ENCODE results near the gene SPAG5.

SPAG5 gene

GRCh38 chr17:28545787-28546415 lies 52.9 kb downstream of the SPAG5 start:
- no peak overlapping the region for H3K4me2 ChIP-seq (ENCODE audit: low read depth, low read length)
- H3K9ac ChIP-seq (ENCODE audit: low read length): no peak overlapping the region
- H3K9me3 ChIP-seq (replicated peaks; ENCODE audit: insufficient read depth, low read length): no peaks in the 10 kb centered on the region
- no peak overlapping the region for H3K4me3 ChIP-seq (ENCODE audit: low read length)
- no peak overlapping the region for H3K27ac ChIP-seq (ENCODE audit: low read length)
- no peak for TF ChIP-seq EZH2phosphoT487 (IDR thresholded peaks at IDR 0.05; ENCODE audit: low read length)
- TF ChIP-seq EZH2 (optimal IDR thresholded peaks at IDR 0.05; ENCODE audit: low read depth, low read length): no peak
- TF ChIP-seq CTCF (IDR thresholded peaks at IDR 0.05; ENCODE audit: low read length): no peak
- H3K79me2 ChIP-seq (ENCODE audit: low read length): no peaks in the 10 kb centered on the region
- H3K27me3 ChIP-seq (replicated peaks; ENCODE audit: insufficient read depth, low read length): peaks cover 15% of the 10 kb centered on the region
- no peaks in the 10 kb centered on the region for H3F3A ChIP-seq (ENCODE audit: insufficient read depth, low read length)
- no peaks in the 10 kb centered on the region for H3K4me1 ChIP-seq (ENCODE audit: low read length)
- no peak for DNase-seq
- H3K9me2 ChIP-seq (replicated peaks; ENCODE audit: insufficient read depth, low read length): no peaks in the 10 kb centered on the region
- H4K20me1 ChIP-seq (ENCODE audit: insufficient read depth, low read length): no peaks in the 10 kb centered on the region
- no peak overlapping the region for H2AFZ ChIP-seq (ENCODE audit: low read length)
- no peaks in the 10 kb centered on the region for H3K36me3 ChIP-seq (replicated peaks; ENCODE audit: insufficient read depth, low read length)

- H3K79me2 ChIP-seq (ENCODE audit: low read length): no peaks in the 10 kb centered on the region
- TF ChIP-seq EZH2 (optimal IDR thresholded peaks at IDR 0.05; ENCODE audit: low read depth, low read length) (no peak), EZH2phosphoT487 (IDR thresholded peaks at IDR 0.05; ENCODE audit: low read length) (no peak), CTCF (IDR thresholded peaks at IDR 0.05; ENCODE audit: low read length) (no peak)
Measured at GRCh38 chr17:28545141-28545503, 53.7 kb downstream of the SPAG5 start.

DNA sequence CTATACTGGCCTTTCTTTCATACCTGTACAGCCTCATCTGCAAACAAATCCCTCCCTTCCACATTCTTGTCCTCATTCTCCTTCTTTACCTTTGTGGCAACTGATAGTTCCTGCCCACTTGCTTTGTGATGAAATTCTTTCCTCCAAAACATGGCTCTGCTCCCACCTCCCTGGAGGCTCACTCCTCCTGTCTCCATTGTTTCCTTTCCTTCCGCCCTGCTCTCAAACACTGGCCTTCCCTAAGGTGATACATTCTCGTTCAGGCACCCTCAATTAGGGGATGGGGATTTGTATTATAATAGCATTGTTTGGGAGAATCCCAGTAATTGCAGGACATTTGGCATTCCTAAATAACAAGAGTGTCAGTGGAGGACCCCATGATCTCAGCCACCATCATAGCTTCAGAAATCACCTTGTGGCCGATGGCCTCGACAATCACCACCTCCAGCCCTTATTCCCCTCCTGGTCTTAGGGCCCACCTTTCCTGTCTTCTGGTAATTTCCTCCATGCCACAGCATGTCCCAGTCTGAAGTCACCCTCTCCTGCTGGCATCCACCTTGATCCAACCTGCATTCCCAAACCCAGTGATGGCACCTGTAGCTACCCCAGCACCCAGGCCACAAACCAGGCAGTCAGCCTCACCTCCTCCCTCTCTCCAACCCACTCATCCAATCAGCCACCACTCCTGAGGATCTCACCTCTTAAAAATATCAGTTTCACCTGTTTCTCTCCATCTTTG lies 54.3 kb downstream of the SPAG5 start:
- no peaks in the 10 kb centered on the region for H3K36me3 ChIP-seq (replicated peaks; ENCODE audit: insufficient read depth, low read length)
- no peak overlapping the region for H3K9ac ChIP-seq (ENCODE audit: low read length)
- H3F3A ChIP-seq (ENCODE audit: insufficient read depth, low read length): no peaks in the 10 kb centered on the region
- H3K4me2 ChIP-seq (ENCODE audit: low read depth, low read length): no peak overlapping the region
- H3K9me3 ChIP-seq (replicated peaks; ENCODE audit: insufficient read depth, low read length): no peaks in the 10 kb centered on the region
- H3K4me3 ChIP-seq (ENCODE audit: low read length): no peak overlapping the region
- no peaks in the 10 kb centered on the region for H4K20me1 ChIP-seq (ENCODE audit: insufficient read depth, low read length)
- no peaks in the 10 kb centered on the region for H3K79me2 ChIP-seq (ENCODE audit: low read length)
- H3K9me2 ChIP-seq (replicated peaks; ENCODE audit: insufficient read depth, low read length): no peaks in the 10 kb centered on the region
- no peak overlapping the region for H3K27ac ChIP-seq (ENCODE audit: low read length)
- DNase-seq: no peak
- H2AFZ ChIP-seq (ENCODE audit: low read length): no peak overlapping the region
- H3K27me3 ChIP-seq (replicated peaks; ENCODE audit: insufficient read depth, low read length): peaks cover 23% of the 10 kb centered on the region
- TF ChIP-seq CTCF (IDR thresholded peaks at IDR 0.05; ENCODE audit: low read length): no peak
- no peak for TF ChIP-seq EZH2phosphoT487 (IDR thresholded peaks at IDR 0.05; ENCODE audit: low read length)
- TF ChIP-seq EZH2 (optimal IDR thresholded peaks at IDR 0.05; ENCODE audit: low read depth, low read length): no peak
- no peaks in the 10 kb centered on the region for H3K4me1 ChIP-seq (ENCODE audit: low read length)

More at GRCh38 chr17:28545141-28545503, 53.7 kb downstream of the SPAG5 start:
- no peak overlapping the region for H3K27ac ChIP-seq (ENCODE audit: low read length)
- no peak overlapping the region for H2AFZ ChIP-seq (ENCODE audit: low read length)
- no peak overlapping the region for H3K9ac ChIP-seq (ENCODE audit: low read length)
- no peaks in the 10 kb centered on the region for H3K9me3 ChIP-seq (replicated peaks; ENCODE audit: insufficient read depth, low read length)
- no peaks in the 10 kb centered on the region for H4K20me1 ChIP-seq (ENCODE audit: insufficient read depth, low read length)
- H3K4me3 ChIP-seq (ENCODE audit: low read length): no peak overlapping the region
- no peaks in the 10 kb centered on the region for H3K9me2 ChIP-seq (replicated peaks; ENCODE audit: insufficient read depth, low read length)
- H3K4me2 ChIP-seq (ENCODE audit: low read depth, low read length): no peak overlapping the region
- no peak for DNase-seq
- no peaks in the 10 kb centered on the region for H3K36me3 ChIP-seq (replicated peaks; ENCODE audit: insufficient read depth, low read length)
- peaks cover 17% of the 10 kb centered on the region for H3K27me3 ChIP-seq (replicated peaks; ENCODE audit: insufficient read depth, low read length)
- no peaks in the 10 kb centered on the region for H3F3A ChIP-seq (ENCODE audit: insufficient read depth, low read length)
- H3K4me1 ChIP-seq (ENCODE audit: low read length): no peaks in the 10 kb centered on the region
